HepG2 (cell line): ENCODE data around the gene CNDP1. TPM values are rescaled to one million over a fixed set of nuclear protein-coding genes. Genes with fewer than 3 reads are reported as not detected.
A peak's percentile ranks its signal among the peaks of the same experiment; 100 is the strongest.

Experiments used
- ARHGAP35 ChIP-seq: sonication (generic); formaldehyde crosslinking; IDR thresholded peaks from 2 replicates; pipeline ENCODE4 v1.9.0; 2022; ENCODE audit warnings: mild to moderate bottlenecking, inconsistent platforms, moderate library complexity, missing genetic modification reagents, borderline replicate concordance
- ATRX ChIP-seq: sonication (generic); formaldehyde crosslinking; IDR thresholded peaks from 2 replicates; pipeline ENCODE4 v1.4.0; 2020; ENCODE audit warnings: missing genetic modification reagents, borderline replicate concordance
- DRAP1 ChIP-seq: IDR thresholded peaks from 2 replicates; pipeline ENCODE4 v1.6.1; 2016; ENCODE audit warnings: missing genetic modification reagents, missing compliant biosample characterization
- E2F2 ChIP-seq: sonication (generic); formaldehyde crosslinking; IDR thresholded peaks from 2 replicates; pipeline ENCODE4 v1.4.0; 2020; ENCODE audit warnings: missing genetic modification reagents, borderline replicate concordance
- FOSL2 ChIP-seq: sonication (generic); formaldehyde crosslinking; IDR thresholded peaks from 2 replicates; pipeline ENCODE4 v1.4.0; 2020; ENCODE audit warnings: missing genetic modification reagents
- ISX ChIP-seq: sonication (generic); formaldehyde crosslinking; conservative IDR thresholded peaks from 2 replicates; pipeline ENCODE4 v1.5.0; 2020; ENCODE audit warnings: missing genetic modification reagents
- JDP2 ChIP-seq: sonication (generic); formaldehyde crosslinking; IDR thresholded peaks from 2 replicates; pipeline ENCODE4 v1.8.1; 2022; ENCODE audit warnings: missing genetic modification reagents, borderline replicate concordance
- MAFF ChIP-seq: IDR thresholded peaks from 2 replicates; pipeline ENCODE4 v1.6.1; 2011; ENCODE audit warnings: low read depth, low read length, improper control_type of control experiment
- MED8 ChIP-seq: sonication (generic); formaldehyde crosslinking; IDR thresholded peaks from 2 replicates; pipeline ENCODE4 v1.8.1; 2023; ENCODE audit warnings: mild to moderate bottlenecking, missing genetic modification reagents; ENCODE audit not compliant: insufficient replicate concordance
- NFIB ChIP-seq: sonication (generic); formaldehyde crosslinking; IDR thresholded peaks from 2 replicates; pipeline ENCODE4 v1.9.0; 2021; ENCODE audit warnings: missing genetic modification reagents, mild to moderate bottlenecking, borderline replicate concordance
- SKI ChIP-seq: fragments of 450-650 bp; IDR thresholded peaks from one replicate; pipeline ENCODE4 v1.6.1; 2018; ENCODE audit warnings: mild to moderate bottlenecking; ENCODE audit not compliant: partially characterized antibody
- YEATS4 ChIP-seq: sonication (generic); formaldehyde crosslinking; IDR thresholded peaks from 2 replicates; pipeline ENCODE4 v1.4.0; 2020; ENCODE audit warnings: missing genetic modification reagents, borderline replicate concordance
- ZNF121 ChIP-seq: sonication (generic); formaldehyde crosslinking; IDR thresholded peaks from 2 replicates; pipeline ENCODE4 v1.5.0; 2020; ENCODE audit warnings: mild to moderate bottlenecking, missing genetic modification reagents
- ZNF414 ChIP-seq: sonication (generic); formaldehyde crosslinking; IDR thresholded peaks from 2 replicates; pipeline ENCODE4 v1.5.0; 2020; ENCODE audit warnings: missing genetic modification reagents
- ZNF776 ChIP-seq: sonication (generic); formaldehyde crosslinking; IDR thresholded peaks from 2 replicates; pipeline ENCODE4 v1.4.0; 2020; ENCODE audit warnings: mild to moderate bottlenecking, missing genetic modification reagents
- ZNF816 ChIP-seq: sonication (generic); formaldehyde crosslinking; IDR thresholded peaks from 2 replicates; pipeline ENCODE4 v1.8.0; 2022; ENCODE audit warnings: missing genetic modification reagents, mild to moderate bottlenecking, borderline replicate concordance
- ZSCAN29 ChIP-seq: sonication (generic); formaldehyde crosslinking; conservative IDR thresholded peaks from 2 replicates; pipeline ENCODE4 v1.4.0; 2020; ENCODE audit warnings: mild to moderate bottlenecking, missing genetic modification reagents
- polyA plus RNA-seq, 8 experiments: library from polyadenylated mRNA; depleted of rRNA in 3 of 8; stranded (reverse) in 7 of 8; unstranded in 1 of 8; fragments of >200 nt; fragmentation: Illumina TruSeq in 4 of 8; extraction: Trizol in 4 of 8; gene quantifications; 2 replicates each; pipeline versions ENCODE4 v1.2.1 to v1.2.3, GENCODE V29; 2011 to 2016; ENCODE audit warnings: low read depth in 4 of 8, missing spikeins in 1 of 8, mixed read lengths in 1 of 8; ENCODE audit not compliant: insufficient read depth in 1 of 8
- total RNA-seq, 5 experiments: library from RNA; depleted of rRNA; stranded (reverse); fragments of >200 nt; fragmentation: Illumina TruSeq; extraction: Trizol; gene quantifications; 2 replicates each; pipeline ENCODE4 v1.2.3, GENCODE V29; 2016; ENCODE audit warnings: low read depth in 1 of 5
- TF ChIP-seq, protein P1 (sequence below): sonication (generic); formaldehyde crosslinking; conservative IDR thresholded peaks from 2 replicates; pipeline ENCODE4 v1.4.0; 2020; ENCODE audit warnings: missing genetic modification reagents
- TF ChIP-seq, protein P2 (sequence below): sonication (generic); formaldehyde crosslinking; IDR thresholded peaks from 2 replicates; pipeline ENCODE4 v1.5.0; 2020; ENCODE audit warnings: missing genetic modification reagents, mild to moderate bottlenecking, borderline replicate concordance
- TF ChIP-seq, protein P3 (sequence below): sonication (generic); formaldehyde crosslinking; IDR thresholded peaks from 2 replicates; pipeline ENCODE4 v1.4.0; 2020; ENCODE audit warnings: mild to moderate bottlenecking, low read depth, missing genetic modification reagents
- TF ChIP-seq, protein P4 (sequence below): sonication (generic); formaldehyde crosslinking; IDR thresholded peaks from 2 replicates; pipeline ENCODE4 v1.8.0; 2022; ENCODE audit warnings: mild to moderate bottlenecking, missing genetic modification reagents, moderate library complexity

The CNDP1 gene
- total and polyA plus RNA-seq, 2 of the 13 experiments (the other 11 are each of a cell fraction or from before 2014, with no cell fraction given), result 0.01 TPM; not detected in 1

GRCh38 chr18:74541703-74542555 is 7.6 kb downstream of the CNDP1 start (continued):
- TF ChIP-seq, protein P1, sequence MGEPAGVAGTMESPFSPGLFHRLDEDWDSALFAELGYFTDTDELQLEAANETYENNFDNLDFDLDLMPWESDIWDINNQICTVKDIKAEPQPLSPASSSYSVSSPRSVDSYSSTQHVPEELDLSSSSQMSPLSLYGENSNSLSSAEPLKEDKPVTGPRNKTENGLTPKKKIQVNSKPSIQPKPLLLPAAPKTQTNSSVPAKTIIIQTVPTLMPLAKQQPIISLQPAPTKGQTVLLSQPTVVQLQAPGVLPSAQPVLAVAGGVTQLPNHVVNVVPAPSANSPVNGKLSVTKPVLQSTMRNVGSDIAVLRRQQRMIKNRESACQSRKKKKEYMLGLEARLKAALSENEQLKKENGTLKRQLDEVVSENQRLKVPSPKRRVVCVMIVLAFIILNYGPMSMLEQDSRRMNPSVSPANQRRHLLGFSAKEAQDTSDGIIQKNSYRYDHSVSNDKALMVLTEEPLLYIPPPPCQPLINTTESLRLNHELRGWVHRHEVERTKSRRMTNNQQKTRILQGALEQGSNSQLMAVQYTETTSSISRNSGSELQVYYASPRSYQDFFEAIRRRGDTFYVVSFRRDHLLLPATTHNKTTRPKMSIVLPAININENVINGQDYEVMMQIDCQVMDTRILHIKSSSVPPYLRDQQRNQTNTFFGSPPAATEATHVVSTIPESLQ (CRISPR knock-in tag), result no peak
- TF ChIP-seq YEATS4 (CRISPR knock-in tag) (peak; percentile 97), NFIB (CRISPR knock-in tag) (no peak), ISX (CRISPR knock-in tag) (no peak), DRAP1 (CRISPR knock-in tag) (peak; percentile 57), JDP2 (CRISPR knock-in tag) (no peak), SKI (peak; percentile 55), ATRX (CRISPR knock-in tag) (no peak), ZNF414 (CRISPR knock-in tag) (peak; percentile 74; the same call in 1 of the 2 replicates), MAFF (0 out of 2 replicates have a peak, but pooled peaks have one; percentile 26), ZNF121 (CRISPR knock-in tag) (peak; percentile 49; the same call in 1 of the 2 replicates), ARHGAP35 (no peak), E2F2 (CRISPR knock-in tag) (no peak), ZSCAN29 (CRISPR knock-in tag) (peak; percentile 72; the same call in 1 of the 2 replicates), ZNF776 (CRISPR knock-in tag) (0 out of 2 replicates have a peak, but pooled peaks have one; percentile 13), MED8 (peak; percentile 72), ZNF816 (CRISPR knock-in tag) (no peak), FOSL2 (CRISPR knock-in tag) (peak; percentile 90)
- TF ChIP-seq, protein P2, sequence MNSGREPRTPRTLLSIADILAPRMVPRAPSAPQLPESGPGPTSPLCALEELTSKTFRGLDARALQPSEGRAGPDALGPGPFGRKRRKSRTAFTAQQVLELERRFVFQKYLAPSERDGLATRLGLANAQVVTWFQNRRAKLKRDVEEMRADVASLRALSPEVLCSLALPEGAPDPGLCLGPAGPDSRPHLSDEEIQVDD (CRISPR knock-in tag), result no peak
- TF ChIP-seq, protein P3, sequence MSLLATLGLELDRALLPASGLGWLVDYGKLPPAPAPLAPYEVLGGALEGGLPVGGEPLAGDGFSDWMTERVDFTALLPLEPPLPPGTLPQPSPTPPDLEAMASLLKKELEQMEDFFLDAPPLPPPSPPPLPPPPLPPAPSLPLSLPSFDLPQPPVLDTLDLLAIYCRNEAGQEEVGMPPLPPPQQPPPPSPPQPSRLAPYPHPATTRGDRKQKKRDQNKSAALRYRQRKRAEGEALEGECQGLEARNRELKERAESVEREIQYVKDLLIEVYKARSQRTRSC (CRISPR knock-in tag), result no peak
- TF ChIP-seq, protein P4, sequence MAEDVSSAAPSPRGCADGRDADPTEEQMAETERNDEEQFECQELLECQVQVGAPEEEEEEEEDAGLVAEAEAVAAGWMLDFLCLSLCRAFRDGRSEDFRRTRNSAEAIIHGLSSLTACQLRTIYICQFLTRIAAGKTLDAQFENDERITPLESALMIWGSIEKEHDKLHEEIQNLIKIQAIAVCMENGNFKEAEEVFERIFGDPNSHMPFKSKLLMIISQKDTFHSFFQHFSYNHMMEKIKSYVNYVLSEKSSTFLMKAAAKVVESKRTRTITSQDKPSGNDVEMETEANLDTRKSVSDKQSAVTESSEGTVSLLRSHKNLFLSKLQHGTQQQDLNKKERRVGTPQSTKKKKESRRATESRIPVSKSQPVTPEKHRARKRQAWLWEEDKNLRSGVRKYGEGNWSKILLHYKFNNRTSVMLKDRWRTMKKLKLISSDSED (CRISPR knock-in tag), result no peak
